Uterus (tissue), 2 donors: ENCODE results near the gene AK9.

Experiments used
- POLR2A ChIP-seq, 2 donors: fragments of 450-650 bp; IDR thresholded peaks; one replicate each; pipeline ENCODE4 v1.6.1; 2016; ENCODE audit warnings: antibody characterized with exemption in 2 of 2, mild to moderate bottlenecking in 1 of 2, moderate library complexity in 1 of 2
- TF ChIP-seq, protein P1 (sequence below), 4 experiments: fragments of 200-600 bp in 2 of 4; fragments of 450-650 bp in 2 of 4; sonication (generic) in 2 of 4; IDR thresholded peaks; one replicate each; pipeline ENCODE4 v1.5.1; 2016 to 2019; ENCODE audit warnings: antibody characterized with exemption in 4 of 4, mild to moderate bottlenecking in 2 of 4, moderate library complexity in 1 of 4

DNA sequence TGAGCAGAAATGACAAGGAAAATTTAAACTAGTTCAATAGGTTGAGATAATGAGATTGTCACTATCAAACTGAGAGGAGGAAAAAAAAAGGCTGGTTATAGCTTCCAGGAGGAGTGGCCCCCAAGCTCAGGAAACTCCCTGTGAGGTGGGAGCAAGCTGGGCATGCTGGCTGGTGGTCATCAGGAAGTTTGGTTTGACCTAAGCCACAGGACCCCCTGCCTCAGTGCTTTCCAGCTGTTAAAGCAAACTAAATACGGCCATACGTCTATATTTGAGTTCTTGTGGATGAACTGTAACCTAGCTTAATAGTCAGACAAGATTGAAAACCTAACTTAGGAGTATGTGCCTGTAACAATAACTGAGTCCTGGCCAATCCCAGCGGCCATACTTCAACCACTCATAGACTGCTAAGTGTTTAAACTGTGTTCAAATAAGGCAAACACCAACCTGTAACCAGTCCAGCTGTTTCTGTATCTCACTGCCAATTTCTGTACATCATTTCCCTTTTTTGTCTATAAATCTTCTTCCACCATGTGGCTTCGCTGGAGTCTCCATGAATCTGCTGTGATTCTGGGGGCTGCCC, 183.4 kb downstream of the AK9 start:
- TF ChIP-seq, protein P1, sequence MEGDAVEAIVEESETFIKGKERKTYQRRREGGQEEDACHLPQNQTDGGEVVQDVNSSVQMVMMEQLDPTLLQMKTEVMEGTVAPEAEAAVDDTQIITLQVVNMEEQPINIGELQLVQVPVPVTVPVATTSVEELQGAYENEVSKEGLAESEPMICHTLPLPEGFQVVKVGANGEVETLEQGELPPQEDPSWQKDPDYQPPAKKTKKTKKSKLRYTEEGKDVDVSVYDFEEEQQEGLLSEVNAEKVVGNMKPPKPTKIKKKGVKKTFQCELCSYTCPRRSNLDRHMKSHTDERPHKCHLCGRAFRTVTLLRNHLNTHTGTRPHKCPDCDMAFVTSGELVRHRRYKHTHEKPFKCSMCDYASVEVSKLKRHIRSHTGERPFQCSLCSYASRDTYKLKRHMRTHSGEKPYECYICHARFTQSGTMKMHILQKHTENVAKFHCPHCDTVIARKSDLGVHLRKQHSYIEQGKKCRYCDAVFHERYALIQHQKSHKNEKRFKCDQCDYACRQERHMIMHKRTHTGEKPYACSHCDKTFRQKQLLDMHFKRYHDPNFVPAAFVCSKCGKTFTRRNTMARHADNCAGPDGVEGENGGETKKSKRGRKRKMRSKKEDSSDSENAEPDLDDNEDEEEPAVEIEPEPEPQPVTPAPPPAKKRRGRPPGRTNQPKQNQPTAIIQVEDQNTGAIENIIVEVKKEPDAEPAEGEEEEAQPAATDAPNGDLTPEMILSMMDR (IDR thresholded peaks at IDR 0.05) = no peak
- no peak for TF ChIP-seq POLR2A (IDR thresholded peaks at IDR 0.05)
